HG03280 (cell line): ENCODE results near the gene UBA1.

ENCODE experiments used
- ATAC-seq: cut with Tn5 transposase; IDR thresholded peaks from one replicate; pipeline ENCODE4 v1.9.1; 2021; ENCODE audit warnings: mild to moderate bottlenecking, moderate library complexity; ENCODE audit not compliant: unreplicated experiment

UBA1 gene

GRCh38 chrX:47187106-47187677, 6.4 kb upstream of the UBA1 start:
- no peak for ATAC-seq

- ATAC-seq = no peak
These were observed 3.7 kb upstream of the UBA1 start for GRCh38 chrX:47189906-47190305.

GRCh38 chrX:47190445-47191269, 3.0 kb upstream of the UBA1 start:
- peak; percentile 66 for ATAC-seq

GRCh38 chrX:47191331-47191730, 2.3 kb upstream of the UBA1 start:
- ATAC-seq = no peak

- ATAC-seq = no peak
These were observed 1.7 kb upstream of the UBA1 start for GRCh38 chrX:47191806-47192401.

- ATAC-seq = no peak
These were observed 662 bp downstream of the UBA1 start for GRCh38 chrX:47194194-47194787.

- ATAC-seq = no peak
These were observed 2.5 kb downstream of the UBA1 start for GRCh38 chrX:47196098-47196497.

- ATAC-seq = no peak
These were observed 3.9 kb downstream of the UBA1 start for GRCh38 chrX:47197526-47197925.

GRCh38 chrX:47198026-47198686, 4.5 kb downstream of the UBA1 start:
- ATAC-seq = no peak

- ATAC-seq = no peak
These were observed 5.1 kb downstream of the UBA1 start for GRCh38 chrX:47198687-47199080.

- ATAC-seq = no peak
These were observed 5.7 kb downstream of the UBA1 start for GRCh38 chrX:47199286-47199685.

- ATAC-seq = no peak
These were observed 6.9 kb downstream of the UBA1 start for GRCh38 chrX:47200385-47201150.

GRCh38 chrX:47201345-47201944, 7.8 kb downstream of the UBA1 start:
- ATAC-seq = no peak

GRCh38 chrX:47202316-47202715, 8.7 kb downstream of the UBA1 start:
- ATAC-seq = no peak

- ATAC-seq = no peak
These were observed 9.2 kb downstream of the UBA1 start for GRCh38 chrX:47202877-47203276.

- ATAC-seq = no peak
These were observed 11.3 kb downstream of the UBA1 start for GRCh38 chrX:47204970-47205369.

- ATAC-seq = no peak
These were observed 12.7 kb downstream of the UBA1 start for GRCh38 chrX:47206316-47206715.

- no peak for ATAC-seq
These were observed 14.5 kb downstream of the UBA1 start for GRCh38 chrX:47208108-47208507.

GRCh38 chrX:47209508-47210238, 16.0 kb downstream of the UBA1 start:
- ATAC-seq = no peak
